ENCODE data around the gene CYP26A1.

CYP26A1 gene

DNA sequence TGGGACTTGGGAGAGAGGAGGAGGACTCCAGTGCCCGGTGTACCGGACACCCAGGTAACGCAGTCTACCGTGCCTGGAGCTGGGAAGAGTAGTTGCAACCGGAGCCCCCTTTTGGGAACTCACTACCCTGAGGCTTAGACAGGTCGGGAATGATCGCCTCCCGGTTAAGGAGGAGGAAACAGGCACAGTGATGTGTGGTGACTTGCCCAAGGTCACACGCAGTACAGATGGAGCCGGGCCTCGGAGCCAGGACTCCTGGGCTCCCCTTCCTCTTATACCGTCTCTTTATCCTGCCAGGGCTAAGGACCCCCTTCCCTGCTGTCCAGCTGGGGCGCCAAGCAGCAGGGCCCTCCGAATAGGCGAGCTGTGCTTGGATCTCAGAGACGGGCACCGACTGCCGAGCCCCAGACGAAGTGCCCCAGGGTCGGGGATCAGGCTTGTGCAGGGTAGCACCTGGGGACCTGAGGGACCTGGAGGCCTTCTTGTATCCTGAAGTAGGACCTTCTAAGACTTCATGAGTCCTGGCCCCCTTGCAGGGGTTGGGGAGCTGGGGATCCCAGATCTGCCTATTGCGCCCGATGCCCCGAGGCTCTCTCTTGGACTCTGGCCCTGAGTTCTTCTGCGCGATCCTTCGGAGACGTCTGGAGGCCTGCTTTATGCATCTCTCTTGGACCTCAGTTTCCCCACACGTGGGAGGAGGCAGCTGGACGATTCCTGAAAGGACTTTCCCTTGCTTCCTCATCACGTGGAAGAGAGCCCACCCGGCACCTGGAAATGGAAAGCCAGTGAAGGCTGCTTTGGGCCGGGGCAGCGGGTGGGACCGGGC is 767 bp upstream of the CYP26A1 start:
- TF ChIP-seq, protein P1, sequence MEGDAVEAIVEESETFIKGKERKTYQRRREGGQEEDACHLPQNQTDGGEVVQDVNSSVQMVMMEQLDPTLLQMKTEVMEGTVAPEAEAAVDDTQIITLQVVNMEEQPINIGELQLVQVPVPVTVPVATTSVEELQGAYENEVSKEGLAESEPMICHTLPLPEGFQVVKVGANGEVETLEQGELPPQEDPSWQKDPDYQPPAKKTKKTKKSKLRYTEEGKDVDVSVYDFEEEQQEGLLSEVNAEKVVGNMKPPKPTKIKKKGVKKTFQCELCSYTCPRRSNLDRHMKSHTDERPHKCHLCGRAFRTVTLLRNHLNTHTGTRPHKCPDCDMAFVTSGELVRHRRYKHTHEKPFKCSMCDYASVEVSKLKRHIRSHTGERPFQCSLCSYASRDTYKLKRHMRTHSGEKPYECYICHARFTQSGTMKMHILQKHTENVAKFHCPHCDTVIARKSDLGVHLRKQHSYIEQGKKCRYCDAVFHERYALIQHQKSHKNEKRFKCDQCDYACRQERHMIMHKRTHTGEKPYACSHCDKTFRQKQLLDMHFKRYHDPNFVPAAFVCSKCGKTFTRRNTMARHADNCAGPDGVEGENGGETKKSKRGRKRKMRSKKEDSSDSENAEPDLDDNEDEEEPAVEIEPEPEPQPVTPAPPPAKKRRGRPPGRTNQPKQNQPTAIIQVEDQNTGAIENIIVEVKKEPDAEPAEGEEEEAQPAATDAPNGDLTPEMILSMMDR (IDR thresholded peaks at IDR 0.05; ENCODE audit: low read depth, low read length), result no peak
- no peak overlapping the region for H3K4me3 ChIP-seq (ENCODE audit: low read depth, low read length)
- in situ Hi-C loops (cut with HindIII; ENCODE audit: low sequenced_read_pairs), result no loop called here
- no peak for DNase-seq (ENCODE audit: low read depth, low spot score)

DNA sequence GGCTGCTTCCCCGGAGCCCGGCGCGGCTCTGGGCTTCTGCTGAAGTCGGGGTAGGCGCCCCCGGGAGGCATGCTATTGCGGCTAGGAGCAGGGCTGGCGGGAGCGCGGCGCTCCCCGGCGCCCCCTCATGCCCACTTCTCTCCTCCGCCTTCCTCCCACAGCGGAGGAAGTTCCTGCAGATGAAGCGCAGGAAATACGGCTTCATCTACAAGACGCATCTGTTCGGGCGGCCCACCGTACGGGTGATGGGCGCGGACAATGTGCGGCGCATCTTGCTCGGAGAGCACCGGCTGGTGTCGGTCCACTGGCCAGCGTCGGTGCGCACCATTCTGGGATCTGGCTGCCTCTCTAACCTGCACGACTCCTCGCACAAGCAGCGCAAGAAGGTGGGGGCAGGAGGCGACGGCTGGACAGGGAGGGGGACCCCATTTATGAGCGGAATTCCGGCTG is 479 bp downstream of the CYP26A1 start:
- in situ Hi-C loops (cut with HindIII; ENCODE audit: low sequenced_read_pairs), result no loop called here
- no peak overlapping the region for H3K4me3 ChIP-seq (ENCODE audit: low read depth, low read length)
- DNase-seq (ENCODE audit: low read depth, low spot score), result no peak
- TF ChIP-seq, protein P1 (IDR thresholded peaks at IDR 0.05; ENCODE audit: low read depth, low read length), result peak; percentile 13

DNA sequence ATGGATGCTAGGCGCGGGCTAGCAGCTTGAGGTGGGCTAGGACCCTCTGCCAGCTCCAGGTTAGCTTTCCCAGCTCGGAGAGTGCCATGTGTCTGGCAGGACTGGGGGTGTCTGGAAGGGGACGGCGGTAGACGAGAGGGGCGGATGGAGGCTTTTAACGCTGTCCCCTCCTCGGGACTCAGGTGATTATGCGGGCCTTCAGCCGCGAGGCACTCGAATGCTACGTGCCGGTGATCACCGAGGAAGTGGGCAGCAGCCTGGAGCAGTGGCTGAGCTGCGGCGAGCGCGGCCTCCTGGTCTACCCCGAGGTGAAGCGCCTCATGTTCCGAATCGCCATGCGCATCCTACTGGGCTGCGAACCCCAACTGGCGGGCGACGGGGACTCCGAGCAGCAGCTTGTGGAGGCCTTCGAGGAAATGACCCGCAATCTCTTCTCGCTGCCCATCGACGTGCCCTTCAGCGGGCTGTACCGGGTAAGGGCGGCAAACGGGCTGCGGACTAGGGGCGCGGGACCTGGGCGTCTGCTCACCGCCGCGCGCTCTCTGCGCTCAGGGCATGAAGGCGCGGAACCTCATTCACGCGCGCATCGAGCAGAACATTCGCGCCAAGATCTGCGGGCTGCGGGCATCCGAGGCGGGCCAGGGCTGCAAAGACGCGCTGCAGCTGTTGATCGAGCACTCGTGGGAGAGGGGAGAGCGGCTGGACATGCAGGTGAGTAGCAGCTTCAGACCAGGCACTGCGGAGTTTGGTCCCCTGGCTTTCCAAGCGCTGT is 1.1 kb downstream of the CYP26A1 start:
- no peak for DNase-seq (ENCODE audit: low read depth, low spot score)
- TF ChIP-seq, protein P1 (IDR thresholded peaks at IDR 0.05; ENCODE audit: low read depth, low read length), result no peak
- H3K4me3 ChIP-seq (ENCODE audit: low read depth, low read length), result no peak overlapping the region
- in situ Hi-C loops (cut with HindIII; ENCODE audit: low sequenced_read_pairs), result loop anchor here (25.0 kb wide), 1 partner anchor 213 kb away; no protein-coding TSS in a partner anchor

- in situ Hi-C loops (cut with HindIII; ENCODE audit: low sequenced_read_pairs), result loop anchor here (25.0 kb wide), 1 partner anchor 212 kb away; no protein-coding TSS in a partner anchor
- no peak overlapping the region for H3K4me3 ChIP-seq (ENCODE audit: low read depth, low read length)
- DNase-seq (ENCODE audit: low read depth, low spot score), result no peak
- TF ChIP-seq, protein P1 (IDR thresholded peaks at IDR 0.05; ENCODE audit: low read depth, low read length), result no peak
Observed at GRCh38 chr10:93075369-93076221, 1.9 kb downstream of the CYP26A1 start.

- DNase-seq (ENCODE audit: low read depth, low spot score), result no peak
- TF ChIP-seq, protein P1 (IDR thresholded peaks at IDR 0.05; ENCODE audit: low read depth, low read length), result no peak
- H3K4me3 ChIP-seq (ENCODE audit: low read depth, low read length), result no peak overlapping the region
- in situ Hi-C loops (cut with HindIII; ENCODE audit: low sequenced_read_pairs), result loop anchor here (25.0 kb wide), 1 partner anchor 210 kb away; no protein-coding TSS in a partner anchor
Observed at GRCh38 chr10:93076871-93077270, 3.2 kb downstream of the CYP26A1 start.

GRCh38 chr10:93077860-93078337 is 4.2 kb downstream of the CYP26A1 start:
- TF ChIP-seq, protein P1 (IDR thresholded peaks at IDR 0.05; ENCODE audit: low read depth, low read length), result no peak
- DNase-seq (ENCODE audit: low read depth, low spot score), result no peak
- H3K4me3 ChIP-seq (ENCODE audit: low read depth, low read length), result no peak overlapping the region
- in situ Hi-C loops (cut with HindIII; ENCODE audit: low sequenced_read_pairs), result loop anchor here (25.0 kb wide), 1 partner anchor 209 kb away; no protein-coding TSS in a partner anchor
